GM21723 (cell line): ENCODE results near the gene SLC8B1.

Experiments used
- ATAC-seq: cut with Tn5 transposase; IDR thresholded peaks from one replicate; pipeline ENCODE4 v1.9.1; 2021; ENCODE audit warnings: mild to moderate bottlenecking, moderate library complexity; ENCODE audit not compliant: unreplicated experiment

SLC8B1 gene

GRCh38 chr12:113325916-113326315, 9.0 kb downstream of the SLC8B1 start:
- ATAC-seq = no peak

DNA sequence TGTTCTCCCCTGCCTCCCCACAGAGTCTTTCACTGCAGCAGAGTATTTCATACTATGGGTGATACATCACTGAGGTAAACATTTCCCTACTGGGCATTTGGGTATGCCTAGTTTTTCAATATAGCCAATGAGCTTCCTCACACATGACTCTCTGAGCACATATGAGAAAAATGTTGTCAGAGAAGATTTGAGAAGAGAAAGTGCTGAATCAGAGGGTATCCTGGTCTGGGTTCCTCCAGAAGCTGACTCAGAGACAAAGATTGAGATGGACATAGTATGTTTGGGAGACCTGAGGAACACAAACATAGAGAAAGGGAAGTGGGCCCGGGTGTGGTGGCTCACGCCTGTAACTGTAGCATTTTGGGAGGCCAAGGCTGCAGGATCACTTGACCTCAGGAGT, 12.6 kb downstream of the SLC8B1 start:
- no peak for ATAC-seq

GRCh38 chr12:113320401-113320800, 14.5 kb downstream of the SLC8B1 start:
- no peak for ATAC-seq

- ATAC-seq = no peak
Measured at GRCh38 chr12:113318900-113319628, 15.8 kb downstream of the SLC8B1 start.

- no peak for ATAC-seq
Measured at GRCh38 chr12:113318046-113318656, 16.8 kb downstream of the SLC8B1 start.

- no peak for ATAC-seq
Measured at GRCh38 chr12:113317122-113317521, 17.8 kb downstream of the SLC8B1 start.

DNA sequence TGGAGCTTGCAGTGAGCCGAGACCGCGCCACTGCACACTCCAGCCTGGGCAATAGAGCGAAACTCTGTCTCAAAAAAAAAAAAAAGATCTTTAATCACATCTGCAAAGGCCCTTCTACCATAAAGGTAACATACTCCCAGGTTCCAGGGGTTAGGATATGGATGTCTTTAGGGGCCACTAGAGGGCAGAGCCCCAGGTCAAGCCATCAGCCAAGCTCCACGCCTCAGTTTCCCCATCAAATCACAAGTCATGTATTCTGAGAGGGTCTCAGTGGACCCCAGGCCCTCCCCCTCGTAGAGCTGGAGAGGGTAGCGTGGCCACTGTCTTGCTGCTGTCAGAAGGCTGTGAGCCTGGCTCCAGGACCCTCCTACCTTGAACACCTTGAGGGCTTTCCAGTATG, 18.8 kb downstream of the SLC8B1 start:
- ATAC-seq = no peak

DNA sequence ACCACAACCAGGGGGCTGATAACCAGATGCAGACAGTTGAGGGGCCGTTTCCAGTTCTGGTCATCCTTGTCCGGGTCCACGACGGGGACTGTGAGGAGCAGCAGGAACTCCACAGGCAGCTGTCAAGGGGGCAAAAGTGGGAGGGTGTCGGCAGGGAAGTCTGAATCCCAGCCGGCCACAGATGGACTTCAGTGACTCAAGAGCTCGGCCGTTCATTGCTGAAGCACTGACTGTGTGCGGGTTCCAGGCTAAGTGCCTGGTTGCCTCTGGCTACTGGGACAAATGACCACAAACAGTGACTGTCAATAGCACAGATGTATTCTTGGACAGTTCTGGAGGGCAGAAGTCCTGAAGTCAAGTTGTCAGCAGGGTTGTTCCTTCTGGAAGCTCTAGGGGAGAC, 19.6 kb downstream of the SLC8B1 start:
- no peak for ATAC-seq

DNA sequence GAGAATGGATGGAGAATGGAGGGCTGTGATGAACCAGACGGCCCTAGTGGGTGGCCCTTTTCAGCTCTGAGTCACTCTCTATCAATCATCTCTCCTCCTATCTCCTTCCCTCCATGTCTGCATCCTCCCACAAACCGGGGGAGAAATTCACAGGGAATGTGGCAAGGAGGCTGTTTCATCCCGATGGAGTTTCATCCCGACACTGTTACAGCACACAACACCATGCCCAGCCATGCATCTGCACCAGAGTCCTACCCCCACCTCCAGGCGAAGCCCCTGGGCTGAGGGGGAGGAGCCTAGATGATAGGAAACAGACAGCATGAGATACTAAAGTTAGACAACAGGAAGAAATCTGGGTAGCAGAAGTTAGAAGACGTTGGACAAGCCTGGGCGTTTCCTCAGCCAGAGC, 20.8 kb downstream of the SLC8B1 start:
- no peak for ATAC-seq

DNA sequence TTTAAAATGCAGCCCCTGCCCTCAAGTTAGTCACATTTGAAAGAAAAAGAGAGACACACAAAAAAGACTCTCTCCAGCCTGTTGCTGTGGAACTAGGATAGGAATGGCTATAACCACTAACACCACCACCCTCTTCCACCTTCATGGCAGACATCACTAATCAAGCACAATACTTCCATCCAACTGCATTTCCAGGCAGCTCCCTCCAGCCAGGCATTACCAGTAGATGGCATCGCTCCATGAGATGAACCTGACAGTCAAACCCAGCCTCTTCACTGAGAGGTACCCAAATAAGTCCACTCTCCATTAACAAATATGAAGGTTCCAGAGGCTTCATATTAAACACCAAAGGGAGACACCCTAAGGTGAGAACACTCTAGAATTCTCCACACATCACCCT, 24.4 kb downstream of the SLC8B1 start:
- no peak for ATAC-seq

DNA sequence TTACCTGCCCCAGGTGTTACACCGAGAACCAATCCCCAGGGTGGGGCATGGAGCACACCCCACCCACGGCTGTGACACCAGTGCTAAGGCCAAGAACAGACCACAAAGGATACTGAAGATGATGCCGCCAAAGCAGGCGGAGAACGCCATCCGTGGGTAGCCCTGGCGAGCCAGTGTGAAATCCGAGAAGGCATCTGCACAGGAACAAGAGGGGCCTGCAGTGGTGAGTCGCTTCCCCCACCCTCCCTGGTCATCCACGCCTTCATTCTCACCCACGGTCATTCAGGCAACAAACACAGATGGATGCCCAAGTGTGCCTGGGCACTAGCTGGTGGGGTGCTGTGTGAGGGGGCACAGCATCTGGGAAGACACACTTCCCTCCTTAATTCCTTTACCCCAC, 28.5 kb downstream of the SLC8B1 start:
- no peak for ATAC-seq

GRCh38 chr12:113305281-113305856, 29.5 kb downstream of the SLC8B1 start:
- ATAC-seq = no peak

GRCh38 chr12:113302886-113303640, 31.8 kb downstream of the SLC8B1 start:
- no peak for ATAC-seq

GRCh38 chr12:113302466-113302865, 32.4 kb downstream of the SLC8B1 start:
- no peak for ATAC-seq

DNA sequence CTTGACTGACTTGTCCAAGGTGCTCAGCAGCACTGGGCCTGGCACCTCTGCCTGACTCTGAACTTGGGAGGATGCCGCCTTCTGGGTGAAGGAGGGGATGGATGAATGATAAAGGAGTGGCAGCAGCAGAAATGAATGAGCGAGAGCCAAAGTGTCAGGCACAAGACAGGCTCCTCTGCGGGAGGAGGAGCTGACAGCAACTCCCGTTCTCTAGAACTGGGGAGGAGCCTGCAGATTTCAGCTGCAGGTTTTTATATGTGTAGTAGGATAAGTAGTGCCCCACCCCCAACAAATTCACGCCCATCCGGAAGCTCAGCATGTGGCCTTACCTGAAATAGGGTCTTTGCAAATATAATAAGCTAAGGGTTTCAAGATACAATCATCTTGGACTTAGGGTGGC, 33.1 kb downstream of the SLC8B1 start:
- ATAC-seq = no peak

DNA sequence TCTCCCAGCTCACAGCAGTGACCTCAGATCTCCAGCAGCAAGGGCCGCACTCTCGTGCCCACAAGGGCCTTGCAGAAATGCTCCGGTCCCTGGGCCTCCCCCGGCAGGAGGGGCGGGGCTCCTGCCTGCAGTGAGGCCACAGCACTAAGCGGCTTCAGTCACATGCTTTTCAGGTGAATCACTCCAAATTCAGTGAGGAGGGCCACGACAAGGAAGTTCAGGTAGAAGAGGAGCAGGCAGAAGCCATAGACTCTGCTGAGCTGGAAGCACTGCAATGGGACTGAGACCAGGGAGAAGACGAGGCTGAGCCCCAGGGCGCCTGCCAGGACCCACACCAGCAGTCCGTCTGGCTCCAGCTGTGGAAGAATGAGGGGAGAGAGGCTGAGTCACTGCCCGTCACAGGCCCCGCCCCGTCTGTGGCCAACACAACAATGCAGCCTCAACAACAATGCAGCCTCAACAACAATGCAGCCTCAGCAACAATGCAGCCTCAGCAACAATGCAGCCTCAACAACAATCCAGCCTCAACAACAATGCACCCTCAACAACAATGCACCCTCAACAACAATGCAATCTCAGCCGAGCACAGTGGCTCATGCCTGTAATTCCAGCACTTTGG, 35.2 kb downstream of the SLC8B1 start:
- ATAC-seq = no peak

- no peak for ATAC-seq
Measured at GRCh38 chr12:113298861-113299545, 35.9 kb downstream of the SLC8B1 start.

- ATAC-seq = no peak
Measured at GRCh38 chr12:113298472-113298817, 36.5 kb downstream of the SLC8B1 start.

- no peak for ATAC-seq
Measured at GRCh38 chr12:113297621-113298471, 37.1 kb downstream of the SLC8B1 start.

DNA sequence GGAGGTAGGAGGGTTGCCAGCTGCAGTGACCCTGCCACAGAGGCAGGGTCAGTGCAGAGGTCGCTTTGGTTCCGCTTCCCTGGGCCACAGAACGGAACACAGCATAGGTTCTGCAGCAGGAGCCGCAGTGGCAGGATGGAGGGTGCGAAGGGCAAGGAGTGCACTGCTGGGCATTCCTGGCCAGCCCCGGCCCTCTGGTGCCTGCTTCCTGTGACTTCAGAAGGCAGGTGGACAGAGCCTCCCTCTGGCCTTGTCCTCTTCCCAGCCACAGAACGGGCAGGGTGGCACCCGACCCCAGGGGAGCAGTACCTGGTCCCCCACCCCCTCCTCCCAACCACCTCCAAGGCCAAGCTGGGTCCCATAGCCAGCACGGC, 37.7 kb downstream of the SLC8B1 start:
- ATAC-seq = no peak
